ENCODE measurements around the gene CMC1. TPM values are rescaled to one million over a fixed set of nuclear protein-coding genes. Genes with fewer than 3 reads are reported as not detected.
A peak's percentile ranks its signal among the peaks of the same experiment; 100 is the strongest.

Gene CMC1
- total and polyA plus RNA-seq, 8 donors, result 9.6 to 93.4 (median 33.4) TPM

DNA sequence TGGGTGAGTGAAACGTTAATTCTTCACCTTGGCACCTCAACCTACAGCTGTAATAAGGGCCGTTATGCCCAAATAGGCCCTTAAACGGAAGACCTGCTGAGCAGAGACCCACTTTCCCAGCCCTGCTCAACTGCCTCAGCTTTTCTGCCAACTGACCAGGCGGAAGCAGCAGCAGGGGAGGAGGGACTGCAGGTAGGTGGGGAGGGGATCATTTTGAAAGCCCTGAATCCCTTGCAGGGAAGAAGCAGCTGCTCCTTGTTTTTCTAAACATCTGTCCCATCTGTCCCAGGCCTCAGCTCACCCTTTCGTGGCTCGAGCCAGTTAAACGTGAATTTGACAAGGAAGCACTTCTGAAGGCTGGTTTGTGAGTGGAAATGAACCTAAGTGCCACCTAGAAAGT is 978 bp upstream of the CMC1 start:
- intact Hi-C loops (cut with DNase I; ENCODE audit: low total_unique reads), result no loop called here
- H3K27ac ChIP-seq, result peak overlapping the region in 2 of 5 donors; percentile 88 to 92
- DNase-seq, result peak in 1 of 2 donors; percentile 9
- no peaks in the 10 kb centered on the region for H3K9me3 ChIP-seq
- no peaks in the 10 kb centered on the region for H3K36me3 ChIP-seq
- 47 to 59% (median 55%) methylated on average over 7 of the region's 7 CpGs for WGBS, 5 donors
- no peaks in the 10 kb centered on the region for H3K27me3 ChIP-seq
- TF ChIP-seq POLR2AphosphoS5 (IDR thresholded peaks at IDR 0.05) (no peak), EP300 (IDR thresholded peaks at IDR 0.05) (no peak), POLR2A (IDR thresholded peaks at IDR 0.05) (no peak)
- TF ChIP-seq, protein P1, sequence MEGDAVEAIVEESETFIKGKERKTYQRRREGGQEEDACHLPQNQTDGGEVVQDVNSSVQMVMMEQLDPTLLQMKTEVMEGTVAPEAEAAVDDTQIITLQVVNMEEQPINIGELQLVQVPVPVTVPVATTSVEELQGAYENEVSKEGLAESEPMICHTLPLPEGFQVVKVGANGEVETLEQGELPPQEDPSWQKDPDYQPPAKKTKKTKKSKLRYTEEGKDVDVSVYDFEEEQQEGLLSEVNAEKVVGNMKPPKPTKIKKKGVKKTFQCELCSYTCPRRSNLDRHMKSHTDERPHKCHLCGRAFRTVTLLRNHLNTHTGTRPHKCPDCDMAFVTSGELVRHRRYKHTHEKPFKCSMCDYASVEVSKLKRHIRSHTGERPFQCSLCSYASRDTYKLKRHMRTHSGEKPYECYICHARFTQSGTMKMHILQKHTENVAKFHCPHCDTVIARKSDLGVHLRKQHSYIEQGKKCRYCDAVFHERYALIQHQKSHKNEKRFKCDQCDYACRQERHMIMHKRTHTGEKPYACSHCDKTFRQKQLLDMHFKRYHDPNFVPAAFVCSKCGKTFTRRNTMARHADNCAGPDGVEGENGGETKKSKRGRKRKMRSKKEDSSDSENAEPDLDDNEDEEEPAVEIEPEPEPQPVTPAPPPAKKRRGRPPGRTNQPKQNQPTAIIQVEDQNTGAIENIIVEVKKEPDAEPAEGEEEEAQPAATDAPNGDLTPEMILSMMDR (IDR thresholded peaks at IDR 0.05), result no peak
- peaks cover 14 to 41% (median 33%) of the 10 kb centered on the region in 4 donors for H3K4me1 ChIP-seq
- peak overlapping the region in 3 of 4 donors; percentile 77 to 88 (median 86) for H3K4me3 ChIP-seq

DNA sequence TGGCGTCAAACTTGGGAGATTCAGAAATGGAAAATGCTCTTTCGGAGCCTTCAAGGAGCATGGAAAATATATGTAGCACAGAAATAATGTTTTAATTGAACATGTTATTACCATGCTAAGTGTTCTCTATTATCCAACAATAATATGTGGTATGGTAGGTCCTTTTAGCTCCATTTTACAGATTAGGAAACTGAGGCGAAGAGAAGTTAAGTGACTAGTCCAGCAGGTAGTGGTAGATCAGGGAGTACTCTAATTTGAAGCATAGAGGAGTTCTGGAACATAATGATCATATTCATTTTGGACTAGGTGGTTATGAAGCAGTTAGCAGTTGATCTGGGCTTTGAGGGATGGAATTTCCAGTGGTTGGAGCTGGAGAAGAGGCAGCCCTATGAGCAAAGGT is 1.1 kb downstream of the CMC1 start:
- TF ChIP-seq, protein P1 (IDR thresholded peaks at IDR 0.05), result no peak
- TF ChIP-seq EP300 (IDR thresholded peaks at IDR 0.05) (no peak), POLR2A (IDR thresholded peaks at IDR 0.05) (no peak), POLR2AphosphoS5 (IDR thresholded peaks at IDR 0.05) (no peak)
- H3K27ac ChIP-seq, result peak overlapping the region in 1 of 5 donors; percentile 93
- H3K27me3 ChIP-seq, result no peaks in the 10 kb centered on the region
- no peaks in the 10 kb centered on the region for H3K9me3 ChIP-seq
- H3K4me3 ChIP-seq, result peak overlapping the region; percentile 77 to 91 (median 87)
- H3K36me3 ChIP-seq, result no peaks in the 10 kb centered on the region
- H3K4me1 ChIP-seq, result peaks cover 14 to 57% (median 34%) of the 10 kb centered on the region in 4 donors
- intact Hi-C loops (cut with DNase I; ENCODE audit: low total_unique reads), result no loop called here
- WGBS, 5 donors, result 90 to 95% (median 94%) methylated on average over 3 of the region's 3 CpGs
- no peak for DNase-seq

DNA sequence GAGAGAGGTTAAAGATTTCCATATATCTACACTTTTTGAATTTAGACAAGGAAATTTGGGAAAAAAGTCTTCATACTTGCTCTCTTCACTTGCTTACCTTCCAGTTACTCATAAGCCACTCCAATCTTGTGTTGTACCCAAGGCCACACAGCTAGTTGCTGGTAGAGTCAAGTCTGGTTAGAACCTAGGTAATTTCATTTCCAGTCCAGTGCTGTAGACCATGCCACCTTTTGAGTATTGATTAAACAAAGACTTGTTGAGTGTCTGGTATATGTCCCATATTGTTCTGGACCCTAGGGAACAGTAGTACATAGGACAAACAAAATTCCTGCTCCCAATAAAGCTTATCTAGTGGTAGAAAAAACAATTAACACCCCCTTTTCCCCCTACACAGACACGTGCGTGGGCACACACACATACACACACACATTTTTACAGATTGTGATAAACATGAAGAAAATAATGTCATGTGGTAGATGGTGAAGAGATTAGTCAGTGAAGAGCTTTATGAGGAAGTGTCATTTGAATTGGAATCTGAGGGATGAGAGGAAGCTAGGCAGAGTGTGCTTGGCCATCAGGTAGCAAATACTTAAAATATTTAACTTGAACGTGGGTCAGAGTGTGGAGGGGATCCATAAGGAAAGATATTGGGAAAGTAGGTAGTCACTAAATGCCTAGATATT is 2.1 kb downstream of the CMC1 start:
- intact Hi-C loops (cut with DNase I; ENCODE audit: low total_unique reads), result no loop called here
- no peak for DNase-seq
- Histone ChIP-seq H3K4me1 (peaks cover 14 to 60% (median 34%) of the 10 kb centered on the region in 4 donors), H3K9me3 (no peaks in the 10 kb centered on the region), H3K4me3 (no peak overlapping the region), H3K27ac (peak overlapping the region in 1 of 5 donors; percentile 18), H3K36me3 (no peaks in the 10 kb centered on the region), H3K27me3 (no peaks in the 10 kb centered on the region)
- 56 to 70% (median 63%) methylated on average over 3 of the region's 3 CpGs for WGBS, 5 donors
- TF ChIP-seq, protein P1 (IDR thresholded peaks at IDR 0.05), result no peak
- TF ChIP-seq POLR2A (IDR thresholded peaks at IDR 0.05) (no peak), POLR2AphosphoS5 (IDR thresholded peaks at IDR 0.05) (no peak), EP300 (IDR thresholded peaks at IDR 0.05) (no peak)

DNA sequence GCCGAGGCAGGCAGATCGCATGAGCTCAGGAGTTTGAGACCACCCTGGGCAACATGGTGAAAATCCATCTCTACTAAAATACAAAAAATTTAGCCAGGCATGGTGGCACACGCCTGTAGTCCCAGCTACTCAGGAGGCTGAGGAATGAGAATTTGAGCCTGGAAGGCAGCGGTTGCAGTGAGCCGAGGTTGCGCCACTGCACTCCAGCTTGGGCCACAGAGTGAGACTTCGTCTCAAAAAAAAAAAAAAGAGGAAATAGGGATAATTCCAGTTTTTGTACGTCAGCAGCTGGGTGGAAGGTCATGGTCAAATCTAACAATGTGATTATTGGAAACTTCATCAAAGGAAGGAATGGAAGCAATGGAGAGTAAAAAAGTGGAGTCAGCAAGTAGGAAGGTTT is 3.1 kb downstream of the CMC1 start:
- Histone ChIP-seq H3K36me3 (no peaks in the 10 kb centered on the region), H3K27me3 (no peaks in the 10 kb centered on the region), H3K4me1 (peaks cover 14 to 60% (median 34%) of the 10 kb centered on the region in 4 donors), H3K27ac (no peak overlapping the region), H3K4me3 (no peak overlapping the region), H3K9me3 (no peaks in the 10 kb centered on the region)
- TF ChIP-seq POLR2A (IDR thresholded peaks at IDR 0.05), result no peak
- TF ChIP-seq, protein P1 (IDR thresholded peaks at IDR 0.05), result no peak
- no peak for TF ChIP-seq EP300 (IDR thresholded peaks at IDR 0.05)
- no peak for TF ChIP-seq POLR2AphosphoS5 (IDR thresholded peaks at IDR 0.05)
- no peak for DNase-seq
- 82 to 92% (median 87%) methylated on average over 8 of the region's 8 CpGs for WGBS, 5 donors
- intact Hi-C loops (cut with DNase I; ENCODE audit: low total_unique reads), result no loop called here

Data from stomach (tissue), 9 donors.